Epidermal melanocyte (primary cell): Measurements from ENCODE around the gene PATJ.
"Not testable (repeated sequence)": the region's sequence is repeated elsewhere in the genome, so short reads cannot be mapped to it uniquely, and the experiment has no call there.

Source experiments
- DNase-seq: peaks from one replicate; pipeline ENCODE4 v3.0.0; 2011; ENCODE audit warnings: low spot score; ENCODE audit not compliant: insufficient read length

PATJ gene

GRCh38 chr1:62170380-62170779, 428.1 kb downstream of the PATJ start:
- DNase-seq: not testable (repeated sequence)

GRCh38 chr1:62175568-62176179, 433.4 kb downstream of the PATJ start:
- peak; percentile 28 for DNase-seq

GRCh38 chr1:62176597-62177312, 434.5 kb downstream of the PATJ start:
- DNase-seq: no peak

- no peak for DNase-seq
These were observed 435.3 kb downstream of the PATJ start for GRCh38 chr1:62177621-62178020.

GRCh38 chr1:62178372-62178771, 436.1 kb downstream of the PATJ start:
- no peak for DNase-seq

GRCh38 chr1:62180054-62180453, 437.8 kb downstream of the PATJ start:
- DNase-seq: not testable (repeated sequence)

GRCh38 chr1:62180639-62181038, 438.4 kb downstream of the PATJ start:
- no peak for DNase-seq

GRCh38 chr1:62181532-62181931, 439.3 kb downstream of the PATJ start:
- DNase-seq: no peak

GRCh38 chr1:62182157-62182556, 439.9 kb downstream of the PATJ start:
- DNase-seq: not testable (repeated sequence)

- not testable (repeated sequence) for DNase-seq
These were observed 441.1 kb downstream of the PATJ start for GRCh38 chr1:62183164-62184020.

- DNase-seq: no peak
These were observed 442.1 kb downstream of the PATJ start for GRCh38 chr1:62184336-62184735.

GRCh38 chr1:62185233-62185632, 443.0 kb downstream of the PATJ start:
- not testable (repeated sequence) for DNase-seq

GRCh38 chr1:62185677-62186076, 443.4 kb downstream of the PATJ start:
- DNase-seq: no peak

GRCh38 chr1:62187548-62187947, 445.3 kb downstream of the PATJ start:
- no peak for DNase-seq

- no peak for DNase-seq
These were observed 445.8 kb downstream of the PATJ start for GRCh38 chr1:62188111-62188510.

GRCh38 chr1:62194651-62195544, 452.6 kb downstream of the PATJ start, which contains the start of gene L1TD1:
L1TD1 (plus strand) TSS chr1:62194849; CDS start chr1:62206629, 11,780 bp downstream.
- no peak for DNase-seq

- no peak for DNase-seq
These were observed 453.9 kb downstream of the PATJ start for GRCh38 chr1:62196086-62196690.

- DNase-seq: no peak
These were observed 455.9 kb downstream of the PATJ start for GRCh38 chr1:62198069-62198780.

- DNase-seq: no peak
These were observed 456.5 kb downstream of the PATJ start for GRCh38 chr1:62198781-62199125.

- no peak for DNase-seq
These were observed 464.9 kb downstream of the PATJ start for GRCh38 chr1:62207187-62207586.
